ENCODE data around the gene USP13.

The USP13 gene

DNA sequence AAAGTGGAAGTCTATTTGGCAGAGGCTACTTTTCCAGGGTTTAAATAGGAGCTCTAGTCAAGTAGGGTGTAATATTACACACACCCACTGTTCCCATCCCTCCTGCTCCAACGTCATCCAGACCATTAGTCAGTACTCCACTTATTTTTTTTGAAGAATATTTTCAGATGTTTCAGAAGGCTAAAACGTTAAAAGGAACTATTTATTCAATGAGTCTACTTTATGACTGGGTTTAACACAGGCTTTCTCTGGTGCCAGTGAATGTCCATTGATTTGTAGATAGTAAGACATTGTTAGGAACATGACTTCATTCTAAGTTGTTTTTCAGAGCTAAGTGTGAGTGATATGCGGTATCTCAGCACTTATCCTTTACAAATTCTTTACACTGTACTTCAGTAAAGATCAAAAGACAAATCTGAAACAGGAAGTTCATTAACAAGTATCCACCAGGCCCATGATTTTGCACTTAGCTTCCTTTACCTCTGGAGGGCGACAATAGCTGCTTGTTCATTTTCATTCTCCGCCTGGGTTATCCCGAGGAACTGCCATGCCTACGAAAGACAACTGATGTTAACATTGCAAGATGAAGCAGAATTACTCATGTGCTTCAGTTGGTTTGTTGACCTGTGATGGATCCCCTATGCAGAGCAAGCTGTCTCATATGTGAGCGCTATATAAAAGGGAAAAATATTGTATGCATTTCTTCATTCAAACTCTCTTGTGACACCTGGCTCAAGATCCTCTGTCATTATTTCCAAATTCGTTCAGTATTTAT lies 158.7 kb downstream of the USP13 start:
- TF ChIP-seq CTCF (IDR thresholded peaks at IDR 0.05; ENCODE audit: insufficient read depth, low read depth, low read length, missing control alignments) = peak; percentile 56
- peak; percentile 78 for DNase-seq (ENCODE audit: low read depth)
- no peak overlapping the region for H3K4me3 ChIP-seq (ENCODE audit: low read depth, low read length)

DNA sequence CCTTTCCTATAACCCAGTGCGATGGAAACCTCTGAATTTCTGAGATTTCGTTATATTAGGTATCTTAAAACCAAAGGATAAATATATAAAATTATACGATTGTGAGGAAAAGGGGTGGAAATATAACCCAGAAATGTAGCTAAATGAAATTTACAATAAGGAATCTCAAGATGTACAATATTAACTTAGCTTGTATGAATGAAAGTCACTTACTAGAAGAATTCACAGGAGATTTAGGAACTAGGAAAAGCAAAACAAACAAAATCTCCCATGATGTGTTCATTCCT lies 159.2 kb downstream of the USP13 start:
- TF ChIP-seq CTCF (IDR thresholded peaks at IDR 0.05; ENCODE audit: insufficient read depth, low read depth, low read length, missing control alignments) = no peak
- DNase-seq (ENCODE audit: low read depth) = no peak
- no peak overlapping the region for H3K4me3 ChIP-seq (ENCODE audit: low read depth, low read length)

DNA sequence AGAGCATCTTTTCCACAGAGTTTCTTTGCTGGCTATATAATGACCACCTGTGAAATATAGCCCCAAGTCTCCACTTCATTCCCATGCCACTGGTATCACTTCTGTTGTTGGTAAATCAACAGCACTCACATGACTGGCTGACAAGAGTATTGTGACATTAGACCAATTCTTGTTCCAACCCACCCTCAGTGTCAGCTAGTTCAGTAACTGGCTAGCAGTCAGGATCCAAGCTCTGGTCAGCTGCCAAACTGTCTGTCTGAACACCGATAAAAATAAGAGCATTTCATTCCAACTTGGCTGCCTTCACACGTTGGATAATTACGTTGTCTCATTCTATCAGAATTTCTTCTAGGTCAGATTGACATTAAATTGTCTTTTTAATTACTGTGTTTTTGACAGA lies 166.5 kb downstream of the USP13 start:
- no peak for DNase-seq (ENCODE audit: low read depth)
- H3K4me3 ChIP-seq (ENCODE audit: low read depth, low read length) = no peak overlapping the region
- TF ChIP-seq CTCF (IDR thresholded peaks at IDR 0.05; ENCODE audit: insufficient read depth, low read depth, low read length, missing control alignments) = no peak

GRCh38 chr3:179822296-179822695 lies 169.5 kb downstream of the USP13 start:
- DNase-seq (ENCODE audit: low read depth) = no peak
- TF ChIP-seq CTCF (IDR thresholded peaks at IDR 0.05; ENCODE audit: insufficient read depth, low read depth, low read length, missing control alignments) = no peak
- H3K4me3 ChIP-seq (ENCODE audit: low read depth, low read length) = no peak overlapping the region

DNA sequence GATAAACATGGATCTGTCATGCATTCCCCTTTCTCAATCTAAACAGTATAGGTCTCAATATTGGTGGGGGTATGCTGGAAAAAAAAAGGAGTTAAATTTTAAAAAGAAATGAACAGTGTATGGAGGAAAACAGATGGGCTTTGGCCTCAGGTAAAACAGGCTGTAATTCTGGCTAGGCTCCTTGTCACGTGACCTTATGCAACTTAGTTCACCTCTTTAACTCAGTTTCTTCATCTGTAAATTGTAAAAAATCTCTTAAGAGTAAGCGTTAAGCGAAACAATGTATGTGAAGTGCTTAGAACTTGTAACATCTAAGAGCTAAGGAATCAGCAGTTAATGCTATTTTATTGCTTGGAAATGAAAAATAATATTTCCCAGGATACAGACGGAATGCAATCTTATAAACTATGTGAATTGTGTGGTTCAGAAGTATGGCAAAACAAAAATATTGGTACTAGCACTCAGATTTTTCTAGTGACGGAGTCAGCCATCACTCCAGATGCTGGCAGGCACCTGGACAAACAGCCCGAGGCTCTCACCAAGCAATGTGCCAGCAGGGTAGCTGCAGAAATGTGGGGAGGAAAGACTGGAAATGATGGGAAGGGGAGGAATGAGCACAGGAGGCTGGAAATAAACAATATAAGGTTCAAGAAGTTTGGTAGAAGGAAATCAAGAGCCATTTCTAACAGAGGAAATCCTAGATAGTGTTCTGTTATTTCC lies 172.8 kb downstream of the USP13 start:
- no peak overlapping the region for H3K4me3 ChIP-seq (ENCODE audit: low read depth, low read length)
- no peak for DNase-seq (ENCODE audit: low read depth)
- TF ChIP-seq CTCF (IDR thresholded peaks at IDR 0.05; ENCODE audit: insufficient read depth, low read depth, low read length, missing control alignments) = no peak

- H3K4me3 ChIP-seq (ENCODE audit: low read depth, low read length) = no peak overlapping the region
- no peak for TF ChIP-seq CTCF (IDR thresholded peaks at IDR 0.05; ENCODE audit: insufficient read depth, low read depth, low read length, missing control alignments)
- no peak for DNase-seq (ENCODE audit: low read depth)
These were observed 173.4 kb downstream of the USP13 start for GRCh38 chr3:179826247-179826637.

Data from GM12865 (cell line).